ENCODE measurements around the gene TMEM119. TPM values are rescaled to one million over a fixed set of nuclear protein-coding genes. Genes with fewer than 3 reads are reported as not detected.

Gene TMEM119
- total and polyA plus RNA-seq, 2 experiments from 2014 or later = 55.5 to 93.2 TPM

DNA sequence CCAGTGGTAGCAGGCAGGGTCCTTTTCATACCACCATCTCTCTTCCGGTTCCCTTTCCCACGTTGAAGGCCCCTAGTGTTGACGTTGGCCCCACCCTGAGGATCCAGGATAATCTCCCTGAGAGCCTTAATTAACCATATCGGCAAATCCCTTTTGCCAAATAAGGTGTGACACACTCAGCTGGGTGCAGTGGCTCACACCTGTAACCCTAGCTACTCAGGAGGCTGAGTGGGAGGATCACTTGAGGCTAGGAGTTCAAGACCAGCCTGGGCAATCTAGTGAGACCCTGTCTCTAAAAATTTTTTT lies 2.8 kb upstream of the TMEM119 start:
- DNase-seq = no peak
- 84 to 89% methylated on average over 4 of the region's 4 CpGs for WGBS, 2 experiments (ENCODE audit: low coverage in 1 of 2, low lambda C conversion rate in 2 of 2, missing lambda C conversion rate in 2 of 2)
- H3K4me1 ChIP-seq (ENCODE audit: insufficient read depth) = peaks cover 16% of the 10 kb centered on the region
- no peak overlapping the region for H3K4me3 ChIP-seq
- no peaks in the 10 kb centered on the region for H3K36me3 ChIP-seq (ENCODE audit: low read depth)
- H3K9me3 ChIP-seq (ENCODE audit: low read depth) = no peaks in the 10 kb centered on the region
- H3K27me3 ChIP-seq (replicated peaks; ENCODE audit: insufficient read depth) = no peaks in the 10 kb centered on the region
- H3K4me2 ChIP-seq (ENCODE audit: unreplicated experiment) = no peak overlapping the region
- no peaks in the 10 kb centered on the region; the same call in 1 of the 2 replicates for H3F3A ChIP-seq (ENCODE audit: insufficient read depth)
- in situ Hi-C loops (cut with MboI) = no loop called here
- H3K9ac ChIP-seq = no peak overlapping the region
- no peaks in the 10 kb centered on the region for H4K20me1 ChIP-seq (ENCODE audit: insufficient read depth)
- no peak overlapping the region for H2AFZ ChIP-seq
- TF ChIP-seq EZH2phosphoT487 (IDR thresholded peaks at IDR 0.05; ENCODE audit: insufficient read depth, low read depth) = no peak
- no peak for TF ChIP-seq EZH2 (IDR thresholded peaks at IDR 0.05; ENCODE audit: insufficient read depth, poor library complexity, severe bottlenecking)
- H3K9me2 ChIP-seq (ENCODE audit: insufficient read depth) = no peaks in the 10 kb centered on the region
- no peak overlapping the region for H3K27ac ChIP-seq
- H3K79me2 ChIP-seq (ENCODE audit: insufficient read depth) = peaks cover 17% of the 10 kb centered on the region

GRCh38 chr12:108599948-108600701 lies 2.2 kb upstream of the TMEM119 start:
- Histone ChIP-seq H4K20me1 (ENCODE audit: insufficient read depth) (no peaks in the 10 kb centered on the region), H3F3A (ENCODE audit: insufficient read depth) (no peaks in the 10 kb centered on the region; the same call in 1 of the 2 replicates), H3K4me1 (ENCODE audit: insufficient read depth) (peaks cover 18% of the 10 kb centered on the region), H3K9ac (no peak overlapping the region), H3K4me3 (no peak overlapping the region), H3K36me3 (ENCODE audit: low read depth) (no peaks in the 10 kb centered on the region), H2AFZ (no peak overlapping the region), H3K27ac (no peak overlapping the region), H3K79me2 (ENCODE audit: insufficient read depth) (peaks cover 22% of the 10 kb centered on the region), H3K9me3 (ENCODE audit: low read depth) (no peaks in the 10 kb centered on the region), H3K4me2 (ENCODE audit: unreplicated experiment) (no peak overlapping the region), H3K9me2 (ENCODE audit: insufficient read depth) (no peaks in the 10 kb centered on the region), H3K27me3 (replicated peaks; ENCODE audit: insufficient read depth) (no peaks in the 10 kb centered on the region)
- 86 to 88% methylated on average over 10 of the region's 10 CpGs for WGBS, 2 experiments (ENCODE audit: low coverage in 1 of 2, low lambda C conversion rate in 2 of 2, missing lambda C conversion rate in 2 of 2)
- no peak for TF ChIP-seq EZH2 (IDR thresholded peaks at IDR 0.05; ENCODE audit: insufficient read depth, poor library complexity, severe bottlenecking)
- TF ChIP-seq EZH2phosphoT487 (IDR thresholded peaks at IDR 0.05; ENCODE audit: insufficient read depth, low read depth) = no peak
- in situ Hi-C loops (cut with MboI) = no loop called here
- DNase-seq = no peak

- Histone ChIP-seq H2AFZ (no peak overlapping the region), H3K9me2 (ENCODE audit: insufficient read depth) (no peaks in the 10 kb centered on the region), H3K36me3 (ENCODE audit: low read depth) (no peaks in the 10 kb centered on the region), H3K27me3 (replicated peaks; ENCODE audit: insufficient read depth) (no peaks in the 10 kb centered on the region), H4K20me1 (ENCODE audit: insufficient read depth) (no peaks in the 10 kb centered on the region), H3K9me3 (ENCODE audit: low read depth) (no peaks in the 10 kb centered on the region), H3F3A (ENCODE audit: insufficient read depth) (no peaks in the 10 kb centered on the region; the same call in 1 of the 2 replicates), H3K4me3 (no peak overlapping the region), H3K4me1 (ENCODE audit: insufficient read depth) (peaks cover 18% of the 10 kb centered on the region), H3K9ac (no peak overlapping the region), H3K4me2 (ENCODE audit: unreplicated experiment) (no peak overlapping the region), H3K79me2 (ENCODE audit: insufficient read depth) (peaks cover 28% of the 10 kb centered on the region), H3K27ac (no peak overlapping the region)
- TF ChIP-seq EZH2 (IDR thresholded peaks at IDR 0.05; ENCODE audit: insufficient read depth, poor library complexity, severe bottlenecking) = no peak
- TF ChIP-seq EZH2phosphoT487 (IDR thresholded peaks at IDR 0.05; ENCODE audit: insufficient read depth, low read depth) = no peak
- in situ Hi-C loops (cut with MboI) = no loop called here
- 92 to 94% methylated on average over 6 of the region's 6 CpGs for WGBS, 2 experiments (ENCODE audit: low coverage in 1 of 2, low lambda C conversion rate in 2 of 2, missing lambda C conversion rate in 2 of 2)
- DNase-seq = no peak
Observed at GRCh38 chr12:108599541-108599940, 1.7 kb upstream of the TMEM119 start.

DNA sequence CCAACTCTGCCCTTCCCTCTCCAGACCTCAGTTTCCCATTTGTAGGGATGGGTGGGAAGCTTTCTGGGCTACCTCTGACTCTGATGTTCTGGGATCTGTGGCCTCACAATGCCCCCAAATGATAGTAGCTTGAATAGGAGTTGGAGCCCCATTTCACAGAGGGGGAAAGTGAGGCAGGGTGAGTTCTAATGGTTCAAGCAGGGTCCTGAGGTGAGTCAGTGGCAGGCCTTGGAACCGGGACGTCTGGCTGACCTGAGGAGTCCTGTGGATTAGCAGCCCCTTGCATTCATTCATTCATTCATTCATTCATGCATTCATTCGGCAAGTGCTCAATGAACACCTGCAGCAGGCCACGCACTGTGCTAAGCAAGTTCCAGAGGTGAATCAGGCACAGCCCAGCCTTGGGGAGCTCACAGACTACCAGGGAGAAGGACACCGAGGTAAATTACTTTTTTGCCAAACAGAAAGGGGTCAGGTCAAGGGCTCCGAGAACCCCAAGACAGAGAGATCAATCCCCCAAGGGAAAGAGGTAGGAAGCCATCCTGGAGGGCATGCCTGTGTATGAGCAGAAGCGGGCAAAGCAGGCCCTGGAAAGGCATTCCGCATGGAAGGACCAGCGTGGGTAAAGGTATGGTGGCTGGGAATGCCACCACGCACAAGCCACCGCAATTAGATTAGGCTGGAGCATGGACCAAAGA lies 818 bp upstream of the TMEM119 start:
- Histone ChIP-seq H3K4me1 (ENCODE audit: insufficient read depth) (peaks cover 18% of the 10 kb centered on the region), H3K9ac (peak overlapping the region; percentile 69; the same call in 1 of the 2 replicates), H3F3A (ENCODE audit: insufficient read depth) (no peaks in the 10 kb centered on the region; the same call in 1 of the 2 replicates), H3K27me3 (replicated peaks; ENCODE audit: insufficient read depth) (no peaks in the 10 kb centered on the region), H3K4me3 (no peak overlapping the region), H3K9me2 (ENCODE audit: insufficient read depth) (no peaks in the 10 kb centered on the region), H2AFZ (peak overlapping the region; percentile 63), H3K79me2 (ENCODE audit: insufficient read depth) (peaks cover 32% of the 10 kb centered on the region), H3K9me3 (ENCODE audit: low read depth) (no peaks in the 10 kb centered on the region), H3K4me2 (ENCODE audit: unreplicated experiment) (peak overlapping the region; percentile 75), H3K27ac (no peak overlapping the region), H3K36me3 (ENCODE audit: low read depth) (no peaks in the 10 kb centered on the region), H4K20me1 (ENCODE audit: insufficient read depth) (no peaks in the 10 kb centered on the region)
- TF ChIP-seq EZH2 (IDR thresholded peaks at IDR 0.05; ENCODE audit: insufficient read depth, poor library complexity, severe bottlenecking) = no peak
- TF ChIP-seq EZH2phosphoT487 (IDR thresholded peaks at IDR 0.05; ENCODE audit: insufficient read depth, low read depth) = no peak
- no peak for DNase-seq
- in situ Hi-C loops (cut with MboI) = no loop called here
- 95 to 96% methylated on average over 11 of the region's 11 CpGs for WGBS, 2 experiments (ENCODE audit: low coverage in 1 of 2, low lambda C conversion rate in 2 of 2, missing lambda C conversion rate in 2 of 2)

Data from GM23248 (cell line).